ENCODE data around the gene BCL2L2.
A peak's percentile ranks its signal among the peaks of the same experiment; 100 is the strongest.

BCL2L2 gene

DNA sequence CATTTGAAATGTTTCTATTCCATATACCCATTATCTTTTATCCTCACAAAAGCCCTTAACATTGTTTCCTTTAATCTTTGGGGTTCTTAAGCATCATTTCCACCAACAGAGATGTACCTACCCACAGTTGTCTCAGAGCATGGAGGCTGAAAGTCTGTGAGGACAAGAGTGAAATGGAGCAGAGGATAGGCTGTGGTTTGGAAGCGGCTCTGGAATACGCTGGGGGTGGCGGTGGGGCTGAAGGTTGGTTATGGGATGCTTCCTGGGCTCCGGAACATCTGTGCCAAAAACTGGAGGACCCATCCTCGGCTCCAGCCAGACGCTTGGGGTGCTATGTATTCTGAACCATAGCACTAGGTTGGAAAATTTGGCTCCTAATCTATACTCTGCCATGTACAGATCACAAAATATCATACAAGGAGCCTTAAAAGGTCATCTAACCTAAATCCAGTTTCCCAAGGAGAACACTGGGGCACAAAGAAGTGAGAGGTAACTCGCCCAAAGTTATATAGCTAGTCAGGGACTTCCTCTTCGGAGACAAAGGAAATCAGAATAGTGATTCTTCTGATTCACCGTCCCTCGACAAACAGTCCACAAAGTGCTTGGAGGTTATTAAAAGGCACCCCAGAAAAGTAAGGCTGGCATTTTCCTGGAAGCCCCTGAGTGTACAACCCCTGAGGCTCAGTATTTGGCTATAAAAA is 6.5 kb upstream of the BCL2L2 start:
- no peak for DNase-seq

DNA sequence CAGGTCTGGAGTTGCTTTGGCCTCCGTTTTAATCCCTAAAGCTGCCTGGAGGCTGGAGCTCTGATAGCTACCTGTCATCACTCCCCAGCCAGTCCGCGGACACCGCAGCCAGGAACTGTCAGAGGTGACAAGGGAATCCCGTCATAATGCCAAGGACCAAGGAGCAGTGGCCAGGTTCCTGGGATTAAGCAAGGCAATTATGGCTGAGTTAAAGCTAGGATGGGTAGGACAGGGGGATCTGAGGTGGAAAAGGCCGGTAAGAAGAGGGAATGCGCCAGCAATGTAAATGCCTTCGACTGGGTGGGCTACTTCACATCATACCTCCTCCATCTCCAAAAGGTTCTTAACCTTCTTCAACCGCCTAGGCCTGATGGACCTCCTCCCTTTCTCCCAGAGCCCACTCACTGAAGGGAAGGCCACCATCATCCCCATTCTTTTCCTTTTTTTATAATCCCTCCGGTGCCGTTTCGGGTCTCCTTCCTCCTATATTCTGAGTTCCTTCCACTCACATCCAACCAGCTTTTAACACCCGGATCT is 5.9 kb upstream of the BCL2L2 start:
- DNase-seq = no peak

DNA sequence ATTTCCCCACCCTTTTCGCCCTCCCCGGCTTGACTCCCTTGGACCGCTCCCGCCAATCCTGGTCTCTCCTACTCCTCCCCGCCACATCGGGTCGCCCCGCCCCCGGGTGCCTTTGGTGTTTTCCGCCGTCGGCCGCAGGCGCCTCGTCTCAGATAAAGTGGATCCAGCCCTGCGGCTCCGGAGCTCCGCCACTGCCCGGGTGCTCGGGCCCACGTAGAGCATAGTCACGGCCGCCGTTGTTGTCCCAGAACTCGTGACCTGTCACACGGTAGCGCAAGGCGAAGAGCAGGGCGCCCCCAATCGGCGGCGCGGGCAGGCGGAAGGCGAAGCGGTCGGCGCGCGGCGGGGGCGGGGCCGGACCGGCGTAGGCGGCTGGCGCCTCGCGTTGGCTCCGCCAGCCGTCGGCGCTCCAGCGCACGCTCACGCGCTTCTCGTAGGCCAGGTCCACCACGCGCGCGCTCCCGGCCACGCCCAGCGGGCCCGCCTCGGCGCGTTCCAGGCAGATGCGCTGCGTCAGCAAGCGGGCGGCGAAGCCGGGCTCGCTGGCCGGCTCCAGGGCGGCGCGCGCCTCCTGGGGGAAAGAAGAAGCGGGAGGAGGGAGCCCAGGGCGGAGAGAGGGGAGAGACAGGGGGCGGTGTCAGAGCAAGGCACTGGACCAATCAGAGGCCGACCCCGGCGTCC is 5.2 kb upstream of the BCL2L2 start:
- DNase-seq = peak; percentile 96 to 97

DNA sequence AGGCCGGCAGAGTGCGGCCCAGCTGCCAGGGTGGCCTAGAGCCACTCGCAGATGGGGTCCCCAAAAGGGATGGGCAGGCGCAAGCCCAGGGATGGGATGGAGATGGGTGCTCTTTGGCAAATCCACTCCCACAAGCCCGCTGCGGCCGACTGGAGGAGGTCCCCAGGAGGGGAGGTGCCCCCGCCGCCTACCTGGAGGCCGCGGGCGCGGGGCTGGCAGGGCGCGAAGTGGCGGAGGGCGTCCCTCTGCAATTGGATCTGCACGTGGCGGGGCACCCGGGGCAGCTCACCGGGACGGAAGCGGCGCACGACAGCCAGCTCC is 4.7 kb upstream of the BCL2L2 start:
- no peak for DNase-seq

- DNase-seq = peak; percentile 70 to 80
These were observed 4.1 kb upstream of the BCL2L2 start, which contains the start of gene PPP1R3E for GRCh38 chr14:23302290-23303225. PPP1R3E (minus strand) TSS chr14:23302859; CDS start chr14:23302576, 283 bp downstream.

DNA sequence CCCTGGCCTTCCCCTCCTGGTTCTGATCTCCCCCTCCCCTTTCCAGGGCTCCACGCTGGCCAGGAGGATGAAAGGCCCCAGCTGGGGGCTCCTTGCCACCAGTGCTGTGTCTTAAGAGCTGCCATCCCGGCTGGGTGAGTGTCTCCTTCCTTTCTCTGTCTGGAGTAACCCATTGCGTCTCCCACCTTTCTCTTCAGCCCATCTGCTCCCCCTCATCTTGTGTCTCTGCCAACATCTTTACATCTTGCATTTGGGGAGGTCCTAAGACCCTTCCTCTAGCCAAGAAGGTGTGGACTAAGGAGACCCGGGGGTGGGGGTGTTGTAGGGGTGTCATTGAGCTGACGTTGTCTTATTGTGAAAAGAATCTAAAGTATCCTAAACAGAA is 505 bp downstream of the BCL2L2 start:
- DNase-seq = no peak

DNA sequence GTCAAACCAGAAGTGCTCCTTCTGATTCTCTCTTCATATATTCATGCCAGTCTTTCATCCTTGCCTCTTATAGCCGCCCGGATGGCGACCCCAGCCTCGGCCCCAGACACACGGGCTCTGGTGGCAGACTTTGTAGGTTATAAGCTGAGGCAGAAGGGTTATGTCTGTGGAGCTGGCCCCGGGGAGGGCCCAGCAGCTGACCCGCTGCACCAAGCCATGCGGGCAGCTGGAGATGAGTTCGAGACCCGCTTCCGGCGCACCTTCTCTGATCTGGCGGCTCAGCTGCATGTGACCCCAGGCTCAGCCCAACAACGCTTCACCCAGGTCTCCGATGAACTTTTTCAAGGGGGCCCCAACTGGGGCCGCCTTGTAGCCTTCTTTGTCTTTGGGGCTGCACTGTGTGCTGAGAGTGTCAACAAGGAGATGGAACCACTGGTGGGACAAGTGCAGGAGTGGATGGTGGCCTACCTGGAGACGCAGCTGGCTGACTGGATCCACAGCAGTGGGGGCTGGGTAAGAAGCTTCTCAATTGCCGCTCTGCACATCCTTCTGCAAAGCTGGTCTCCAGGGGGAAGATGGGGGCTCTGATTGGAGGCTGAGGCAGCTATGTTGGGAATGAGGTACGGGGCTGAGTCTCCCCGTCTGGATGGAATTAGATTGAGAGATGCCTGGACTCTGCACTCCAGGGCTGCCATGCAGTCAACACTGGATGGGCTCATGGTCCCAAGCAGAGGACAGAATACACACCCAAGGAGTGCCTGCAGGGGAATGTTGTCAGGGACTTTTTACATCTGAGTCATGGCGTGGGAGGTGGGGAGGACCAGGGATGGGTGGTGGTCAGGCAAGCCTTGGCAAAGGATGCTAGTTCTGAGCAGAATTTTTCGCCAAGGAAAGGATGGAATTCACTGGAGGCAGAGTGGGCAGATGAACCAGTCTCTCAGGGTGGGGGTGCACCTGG is 1.3 kb downstream of the BCL2L2 start:
- DNase-seq = no peak

DNA sequence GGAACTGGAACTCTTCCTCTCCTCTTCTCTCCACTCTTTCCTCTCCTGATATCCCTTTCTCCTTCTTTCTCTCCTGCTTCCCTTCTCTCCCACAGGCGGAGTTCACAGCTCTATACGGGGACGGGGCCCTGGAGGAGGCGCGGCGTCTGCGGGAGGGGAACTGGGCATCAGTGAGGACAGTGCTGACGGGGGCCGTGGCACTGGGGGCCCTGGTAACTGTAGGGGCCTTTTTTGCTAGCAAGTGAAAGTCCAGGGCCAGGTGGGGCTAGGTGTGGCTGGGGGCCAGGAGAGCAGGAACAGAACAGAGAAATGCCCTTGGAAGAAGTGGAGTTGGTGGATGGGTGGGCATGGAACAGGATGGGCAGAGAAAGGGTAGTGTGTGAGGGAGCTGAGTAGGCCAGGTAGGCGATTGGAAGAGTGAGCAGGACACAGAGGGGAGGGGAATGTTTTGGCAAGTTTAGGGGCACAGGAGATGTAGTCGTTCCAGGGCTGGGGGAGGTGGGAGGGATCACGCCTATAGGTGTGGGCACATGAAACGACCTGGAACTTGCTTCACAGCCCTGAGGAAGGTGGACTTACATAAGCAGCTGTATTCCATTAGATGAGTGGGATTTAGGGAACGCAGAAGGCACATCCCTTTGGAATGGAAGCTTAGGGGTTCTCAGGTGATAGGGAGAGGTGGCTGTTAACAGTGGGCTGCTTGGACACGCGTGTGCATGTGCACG is 2.2 kb downstream of the BCL2L2 start:
- no peak for DNase-seq

DNA sequence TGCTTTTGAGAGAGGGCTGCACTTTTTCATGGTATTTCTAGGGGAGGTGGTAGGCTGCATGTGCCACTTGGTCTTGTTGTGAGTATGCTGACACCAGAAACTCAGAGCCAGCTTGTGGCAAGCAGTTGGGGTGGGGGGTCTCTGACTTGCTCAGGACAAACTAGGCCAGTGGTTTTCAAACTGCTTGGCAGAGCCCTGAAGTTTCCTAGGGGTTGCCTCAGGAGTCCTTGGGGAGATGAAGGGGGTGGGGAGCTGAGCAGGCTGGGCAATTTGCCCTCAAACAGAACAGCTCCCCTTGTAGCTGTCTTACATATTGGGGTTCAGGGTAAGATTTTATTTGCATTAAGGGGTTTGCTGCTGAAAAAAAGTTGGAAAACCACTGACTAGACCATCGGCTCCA is 3.9 kb downstream of the BCL2L2 start:
- no peak for DNase-seq

DNA sequence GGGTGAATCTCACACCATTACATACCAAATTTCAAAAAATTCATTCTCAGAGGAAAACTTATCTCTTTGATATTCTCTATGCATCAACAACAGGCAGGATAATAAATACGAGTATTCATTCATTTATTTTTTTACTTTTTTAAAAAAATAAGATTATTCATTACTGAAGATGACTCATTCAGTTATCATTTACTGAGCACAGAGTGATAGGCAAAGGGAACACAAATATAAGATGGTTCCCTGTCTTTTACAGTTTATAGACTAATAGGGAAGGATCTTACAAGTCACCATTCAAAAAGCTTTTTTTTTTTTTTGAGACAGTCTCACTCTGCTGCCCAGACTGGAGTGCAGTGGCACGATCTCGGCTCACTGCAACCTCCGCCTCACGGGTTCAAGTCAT is 9.7 kb downstream of the BCL2L2 start:
- DNase-seq = no peak

- no peak for DNase-seq
These were observed 13.3 kb downstream of the BCL2L2 start for GRCh38 chr14:23319746-23320583.

DNA sequence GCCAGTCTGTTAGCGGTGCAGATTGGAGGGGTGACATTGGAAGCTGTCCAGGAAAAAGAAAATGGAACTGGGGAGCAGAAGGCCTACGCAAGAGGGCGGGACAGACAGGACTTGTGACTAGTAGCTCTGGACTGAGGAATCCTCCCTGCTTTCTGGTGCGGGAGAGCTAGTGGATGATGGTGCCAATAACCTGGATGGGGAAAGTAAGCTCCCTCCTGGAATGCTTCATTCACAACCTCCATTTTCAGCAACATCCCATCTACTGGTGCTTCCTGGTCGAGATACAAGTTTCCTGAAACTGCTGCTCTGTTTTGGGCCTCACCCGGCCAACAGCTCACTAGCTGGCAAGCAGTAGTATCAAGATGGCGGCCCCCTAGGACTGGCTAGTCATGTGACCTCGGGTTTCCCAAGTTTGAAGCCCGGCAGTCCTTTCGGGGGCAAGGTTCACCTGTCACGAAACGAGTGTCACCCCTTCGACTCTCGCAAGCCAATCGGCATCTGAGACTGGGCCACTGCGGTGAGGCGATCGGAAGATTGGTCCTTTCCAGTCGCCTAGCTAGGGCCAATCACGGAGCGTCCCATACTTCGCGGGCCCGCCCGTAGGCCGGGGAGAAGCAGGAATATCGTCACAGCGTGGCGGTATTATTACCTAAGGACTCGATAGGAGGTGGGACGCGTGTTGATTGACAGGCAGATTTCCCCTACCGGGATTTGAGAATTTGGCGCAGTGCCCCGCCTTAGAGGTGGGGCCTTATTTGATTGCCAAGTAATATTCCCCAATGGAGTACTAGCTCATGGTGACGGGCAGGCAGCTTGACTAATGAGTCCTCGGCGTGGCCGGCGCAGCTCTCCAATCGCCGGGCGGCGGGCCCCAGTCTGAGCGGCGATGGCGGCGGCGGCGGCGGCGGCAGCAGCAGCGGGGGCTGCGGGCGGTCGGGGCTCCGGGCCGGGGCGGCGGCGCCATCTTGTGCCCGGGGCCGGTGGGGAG is 14.2 kb downstream of the BCL2L2 start, which contains the start of gene PABPN1:
TSS of gene PABPN1 (plus strand) at position 874 of the 988 bp plus-strand sequence. CDS start at position 887, 13 bp downstream.
- DNase-seq = peak; percentile 89 to 94

DNA sequence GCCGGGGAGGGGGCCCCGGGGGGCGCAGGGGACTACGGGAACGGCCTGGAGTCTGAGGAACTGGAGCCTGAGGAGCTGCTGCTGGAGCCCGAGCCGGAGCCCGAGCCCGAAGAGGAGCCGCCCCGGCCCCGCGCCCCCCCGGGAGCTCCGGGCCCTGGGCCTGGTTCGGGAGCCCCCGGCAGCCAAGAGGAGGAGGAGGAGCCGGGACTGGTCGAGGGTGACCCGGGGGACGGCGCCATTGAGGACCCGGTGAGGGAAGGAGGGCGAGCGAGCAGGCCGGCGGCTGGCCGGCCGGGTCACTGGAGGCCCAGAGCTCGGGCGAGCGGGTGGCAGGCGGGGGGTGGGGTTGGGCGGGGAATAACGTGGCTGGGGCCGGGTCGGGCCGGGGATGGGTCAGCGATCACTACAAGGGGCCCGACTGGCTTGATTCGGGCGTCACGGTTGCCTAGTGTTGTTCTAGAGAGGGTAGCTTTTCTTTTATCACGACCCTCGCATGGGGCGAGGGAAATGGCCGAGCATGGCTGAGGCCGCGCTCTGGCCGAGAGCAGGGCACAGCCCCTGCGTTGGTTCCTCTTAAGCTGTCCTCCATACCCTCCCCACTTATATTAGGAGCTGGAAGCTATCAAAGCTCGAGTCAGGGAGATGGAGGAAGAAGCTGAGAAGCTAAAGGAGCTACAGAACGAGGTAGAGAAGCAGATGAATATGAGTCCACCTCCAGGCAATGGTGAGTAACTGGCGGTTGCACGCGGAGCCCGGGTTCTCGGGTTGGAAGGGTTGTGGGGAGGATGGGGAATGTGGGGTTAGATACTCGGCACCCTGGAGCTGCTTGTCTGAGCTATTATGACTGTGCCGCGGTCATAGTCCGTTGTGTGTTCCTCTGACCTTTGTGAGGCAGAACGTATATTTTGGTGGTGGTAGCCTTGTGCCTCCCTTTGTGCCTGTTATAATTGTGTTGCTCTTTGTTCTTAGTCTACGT is 15.2 kb downstream of the BCL2L2 start:
- DNase-seq = peak; percentile 60 to 63

DNA sequence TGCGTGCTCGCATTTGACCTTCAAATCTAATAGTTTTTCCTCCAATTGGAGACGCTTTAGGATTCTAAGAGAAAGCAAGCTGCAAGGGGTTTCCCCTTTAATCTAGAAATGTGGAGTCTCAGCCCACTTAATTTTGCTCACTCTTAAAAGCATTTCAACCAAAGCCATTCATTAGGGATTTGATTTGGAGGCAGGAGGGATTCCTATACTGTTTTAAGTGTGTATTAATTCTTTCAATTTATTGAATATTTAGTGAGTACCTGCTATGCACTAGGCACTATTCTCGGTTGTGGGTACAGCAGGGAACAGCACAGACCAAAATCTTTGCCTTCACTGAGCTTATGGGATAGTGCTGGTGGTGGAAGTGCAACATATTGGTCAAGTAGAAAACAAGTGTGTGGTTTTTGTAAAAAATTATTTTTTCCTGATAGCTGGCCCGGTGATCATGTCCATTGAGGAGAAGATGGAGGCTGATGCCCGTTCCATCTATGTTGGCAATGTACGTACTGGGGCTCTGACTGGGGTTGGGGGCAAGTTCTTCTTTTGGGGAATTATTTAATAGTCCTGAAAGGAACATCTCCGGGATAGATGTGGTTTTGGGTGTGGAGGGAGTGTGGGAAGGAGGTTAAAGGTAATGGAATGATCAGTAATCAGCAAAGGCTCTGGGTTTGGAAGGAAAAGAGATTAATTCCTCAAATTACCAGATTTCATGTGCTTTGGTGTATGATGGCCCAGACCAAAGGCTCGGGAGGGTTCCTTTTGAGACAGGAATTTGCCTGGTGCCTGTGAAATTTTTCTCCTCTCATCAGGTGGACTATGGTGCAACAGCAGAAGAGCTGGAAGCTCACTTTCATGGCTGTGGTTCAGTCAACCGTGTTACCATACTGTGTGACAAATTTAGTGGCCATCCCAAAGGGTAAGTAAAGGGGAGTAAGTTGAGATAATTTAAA is 16.2 kb downstream of the BCL2L2 start:
- DNase-seq = no peak

GRCh38 chr14:23323838-23324454 is 17.3 kb downstream of the BCL2L2 start:
- DNase-seq = no peak

- no peak for DNase-seq
These were observed 17.8 kb downstream of the BCL2L2 start for GRCh38 chr14:23324455-23324846.

Data from stimulated activated CD4-positive, alpha-beta T cell treated with anti-CD3 and anti-CD28 coated beads, Interleukin-2, amount 100 ng/mL, for 48 hours (primary cell).